ENCODE results near the gene CDH23.

DNA sequence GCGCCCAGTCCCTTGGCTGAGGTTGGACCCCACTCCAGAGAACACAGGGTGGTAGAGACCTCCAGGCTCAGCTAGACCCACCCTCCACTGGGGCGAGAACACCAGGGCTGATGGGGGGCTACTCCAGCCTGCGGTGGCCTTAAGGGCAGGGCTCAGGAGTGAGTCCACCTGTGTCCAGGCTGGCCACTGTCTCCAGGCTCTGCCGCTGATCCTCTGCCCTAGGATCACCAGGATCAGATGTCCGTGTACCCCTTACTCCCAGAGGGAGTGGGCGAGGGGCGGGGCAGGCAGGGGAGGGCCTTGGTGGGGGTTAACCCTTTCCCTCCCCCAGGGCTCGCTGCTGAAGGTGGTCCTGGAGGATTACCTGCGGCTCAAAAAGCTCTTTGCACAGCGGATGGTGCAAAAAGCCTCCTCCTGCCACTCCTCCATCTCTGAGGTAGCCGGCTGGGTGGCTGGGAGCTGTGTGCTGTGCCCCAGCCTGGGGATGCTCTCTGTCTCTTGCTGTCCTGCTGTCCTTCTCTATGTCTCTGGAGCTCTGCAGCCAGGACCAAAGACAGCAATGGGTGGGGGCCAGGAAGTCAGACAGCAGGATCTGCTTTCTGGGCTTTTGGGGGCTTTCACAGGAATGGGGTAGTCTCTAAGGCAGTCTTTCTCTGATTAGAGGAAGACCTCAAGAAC lies 416.3 kb downstream of the CDH23 start:
- TF ChIP-seq, protein P1, sequence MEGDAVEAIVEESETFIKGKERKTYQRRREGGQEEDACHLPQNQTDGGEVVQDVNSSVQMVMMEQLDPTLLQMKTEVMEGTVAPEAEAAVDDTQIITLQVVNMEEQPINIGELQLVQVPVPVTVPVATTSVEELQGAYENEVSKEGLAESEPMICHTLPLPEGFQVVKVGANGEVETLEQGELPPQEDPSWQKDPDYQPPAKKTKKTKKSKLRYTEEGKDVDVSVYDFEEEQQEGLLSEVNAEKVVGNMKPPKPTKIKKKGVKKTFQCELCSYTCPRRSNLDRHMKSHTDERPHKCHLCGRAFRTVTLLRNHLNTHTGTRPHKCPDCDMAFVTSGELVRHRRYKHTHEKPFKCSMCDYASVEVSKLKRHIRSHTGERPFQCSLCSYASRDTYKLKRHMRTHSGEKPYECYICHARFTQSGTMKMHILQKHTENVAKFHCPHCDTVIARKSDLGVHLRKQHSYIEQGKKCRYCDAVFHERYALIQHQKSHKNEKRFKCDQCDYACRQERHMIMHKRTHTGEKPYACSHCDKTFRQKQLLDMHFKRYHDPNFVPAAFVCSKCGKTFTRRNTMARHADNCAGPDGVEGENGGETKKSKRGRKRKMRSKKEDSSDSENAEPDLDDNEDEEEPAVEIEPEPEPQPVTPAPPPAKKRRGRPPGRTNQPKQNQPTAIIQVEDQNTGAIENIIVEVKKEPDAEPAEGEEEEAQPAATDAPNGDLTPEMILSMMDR (IDR thresholded peaks at IDR 0.05; ENCODE audit: low read depth, low read length, poor library complexity, severe bottlenecking) = no peak
- TF ChIP-seq EZH2phosphoT487 (IDR thresholded peaks at IDR 0.05; ENCODE audit: borderline replicate concordance, low read length) = no peak
